ENCODE data around the gene RGCC.

The RGCC gene

GRCh38 chr13:41492432-41493260 lies 35.3 kb downstream of the RGCC start:
- H3K27me3 ChIP-seq (ENCODE audit: control insufficient read depth in 1 of 2, insufficient read depth in 2 of 2, low read length in 2 of 2) = no peaks in the 10 kb centered on the region
- no peaks in the 10 kb centered on the region for H3K36me3 ChIP-seq (ENCODE audit: insufficient read depth, low read length)
- no peak overlapping the region for H3K27ac ChIP-seq (ENCODE audit: low read depth, low read length)
- H3K9me3 ChIP-seq (ENCODE audit: low read length) = no peaks in the 10 kb centered on the region
- no peak overlapping the region for H3K9ac ChIP-seq (ENCODE audit: low read length)
- no peak overlapping the region for H3K4me3 ChIP-seq (ENCODE audit: low read depth in 1 of 2, low read length in 2 of 2)
- H3K4me1 ChIP-seq (ENCODE audit: insufficient read depth, low read length) = no peaks in the 10 kb centered on the region

GRCh38 chr13:41494202-41494601 lies 36.9 kb downstream of the RGCC start:
- Histone ChIP-seq H3K4me3 (ENCODE audit: low read depth in 1 of 2, low read length in 2 of 2) (no peak overlapping the region), H3K27ac (ENCODE audit: low read depth, low read length) (no peak overlapping the region), H3K27me3 (ENCODE audit: control insufficient read depth in 1 of 2, insufficient read depth in 2 of 2, low read length in 2 of 2) (no peaks in the 10 kb centered on the region), H3K36me3 (ENCODE audit: insufficient read depth, low read length) (no peaks in the 10 kb centered on the region), H3K9ac (ENCODE audit: low read length) (no peak overlapping the region), H3K4me1 (ENCODE audit: insufficient read depth, low read length) (no peaks in the 10 kb centered on the region), H3K9me3 (ENCODE audit: low read length) (no peaks in the 10 kb centered on the region)

GRCh38 chr13:41495044-41495443 lies 37.7 kb downstream of the RGCC start:
- H3K27me3 ChIP-seq (ENCODE audit: control insufficient read depth in 1 of 2, insufficient read depth in 2 of 2, low read length in 2 of 2) = no peaks in the 10 kb centered on the region
- no peaks in the 10 kb centered on the region for H3K9me3 ChIP-seq (ENCODE audit: low read length)
- H3K36me3 ChIP-seq (ENCODE audit: insufficient read depth, low read length) = no peaks in the 10 kb centered on the region
- no peak overlapping the region for H3K9ac ChIP-seq (ENCODE audit: low read length)
- H3K27ac ChIP-seq (ENCODE audit: low read depth, low read length) = no peak overlapping the region
- no peaks in the 10 kb centered on the region for H3K4me1 ChIP-seq (ENCODE audit: insufficient read depth, low read length)
- no peak overlapping the region for H3K4me3 ChIP-seq (ENCODE audit: low read depth in 1 of 2, low read length in 2 of 2)

- H3K4me1 ChIP-seq (ENCODE audit: insufficient read depth, low read length) = no peaks in the 10 kb centered on the region
- no peak overlapping the region for H3K27ac ChIP-seq (ENCODE audit: low read depth, low read length)
- H3K27me3 ChIP-seq (ENCODE audit: control insufficient read depth in 1 of 2, insufficient read depth in 2 of 2, low read length in 2 of 2) = no peaks in the 10 kb centered on the region
- H3K4me3 ChIP-seq (ENCODE audit: low read depth in 1 of 2, low read length in 2 of 2) = no peak overlapping the region
- H3K36me3 ChIP-seq (ENCODE audit: insufficient read depth, low read length) = no peaks in the 10 kb centered on the region
- no peaks in the 10 kb centered on the region for H3K9me3 ChIP-seq (ENCODE audit: low read length)
- no peak overlapping the region for H3K9ac ChIP-seq (ENCODE audit: low read length)
Measured at GRCh38 chr13:41496420-41497234, 39.3 kb downstream of the RGCC start.

GRCh38 chr13:41497436-41497835 lies 40.1 kb downstream of the RGCC start:
- H3K4me1 ChIP-seq (ENCODE audit: insufficient read depth, low read length) = no peaks in the 10 kb centered on the region
- H3K27ac ChIP-seq (ENCODE audit: low read depth, low read length) = no peak overlapping the region

GRCh38 chr13:41499452-41499851 lies 42.1 kb downstream of the RGCC start:
- Histone ChIP-seq H3K27me3 (ENCODE audit: control insufficient read depth in 1 of 2, insufficient read depth in 2 of 2, low read length in 2 of 2) (no peaks in the 10 kb centered on the region), H3K27ac (ENCODE audit: low read depth, low read length) (no peak overlapping the region), H3K4me1 (ENCODE audit: insufficient read depth, low read length) (no peaks in the 10 kb centered on the region), H3K9ac (ENCODE audit: low read length) (no peak overlapping the region), H3K36me3 (ENCODE audit: insufficient read depth, low read length) (no peaks in the 10 kb centered on the region), H3K9me3 (ENCODE audit: low read length) (no peaks in the 10 kb centered on the region), H3K4me3 (ENCODE audit: low read depth in 1 of 2, low read length in 2 of 2) (no peak overlapping the region)

More at GRCh38 chr13:41497436-41497835, 40.1 kb downstream of the RGCC start:
- H3K36me3 ChIP-seq (ENCODE audit: insufficient read depth, low read length) = no peaks in the 10 kb centered on the region
- no peaks in the 10 kb centered on the region for H3K27me3 ChIP-seq (ENCODE audit: control insufficient read depth in 1 of 2, insufficient read depth in 2 of 2, low read length in 2 of 2)
- no peak overlapping the region for H3K4me3 ChIP-seq (ENCODE audit: low read depth in 1 of 2, low read length in 2 of 2)
- H3K9me3 ChIP-seq (ENCODE audit: low read length) = no peaks in the 10 kb centered on the region
- H3K9ac ChIP-seq (ENCODE audit: low read length) = no peak overlapping the region

- Histone ChIP-seq H3K9ac (ENCODE audit: low read length) (no peak overlapping the region), H3K27ac (ENCODE audit: low read depth, low read length) (no peak overlapping the region), H3K4me1 (ENCODE audit: insufficient read depth, low read length) (no peaks in the 10 kb centered on the region), H3K4me3 (ENCODE audit: low read depth in 1 of 2, low read length in 2 of 2) (no peak overlapping the region), H3K36me3 (ENCODE audit: insufficient read depth, low read length) (no peaks in the 10 kb centered on the region), H3K9me3 (ENCODE audit: low read length) (no peaks in the 10 kb centered on the region), H3K27me3 (ENCODE audit: control insufficient read depth in 1 of 2, insufficient read depth in 2 of 2, low read length in 2 of 2) (no peaks in the 10 kb centered on the region)
Measured at GRCh38 chr13:41500511-41500910, 43.2 kb downstream of the RGCC start.

GRCh38 chr13:41501281-41501680 lies 43.9 kb downstream of the RGCC start:
- Histone ChIP-seq H3K4me1 (ENCODE audit: insufficient read depth, low read length) (no peaks in the 10 kb centered on the region), H3K27me3 (ENCODE audit: control insufficient read depth in 1 of 2, insufficient read depth in 2 of 2, low read length in 2 of 2) (no peaks in the 10 kb centered on the region), H3K27ac (ENCODE audit: low read depth, low read length) (no peak overlapping the region), H3K4me3 (ENCODE audit: low read depth in 1 of 2, low read length in 2 of 2) (no peak overlapping the region), H3K9me3 (ENCODE audit: low read length) (no peaks in the 10 kb centered on the region), H3K9ac (ENCODE audit: low read length) (no peak overlapping the region), H3K36me3 (ENCODE audit: insufficient read depth, low read length) (no peaks in the 10 kb centered on the region)

GRCh38 chr13:41502031-41502430 lies 44.7 kb downstream of the RGCC start:
- H3K9ac ChIP-seq (ENCODE audit: low read length) = no peak overlapping the region
- H3K36me3 ChIP-seq (ENCODE audit: insufficient read depth, low read length) = no peaks in the 10 kb centered on the region
- no peaks in the 10 kb centered on the region for H3K4me1 ChIP-seq (ENCODE audit: insufficient read depth, low read length)
- H3K9me3 ChIP-seq (ENCODE audit: low read length) = no peaks in the 10 kb centered on the region
- H3K27me3 ChIP-seq (ENCODE audit: control insufficient read depth in 1 of 2, insufficient read depth in 2 of 2, low read length in 2 of 2) = no peaks in the 10 kb centered on the region
- H3K27ac ChIP-seq (ENCODE audit: low read depth, low read length) = no peak overlapping the region
- H3K4me3 ChIP-seq (ENCODE audit: low read depth in 1 of 2, low read length in 2 of 2) = no peak overlapping the region

GRCh38 chr13:41502673-41503072 lies 45.3 kb downstream of the RGCC start:
- no peaks in the 10 kb centered on the region for H3K27me3 ChIP-seq (ENCODE audit: control insufficient read depth in 1 of 2, insufficient read depth in 2 of 2, low read length in 2 of 2)
- no peaks in the 10 kb centered on the region for H3K4me1 ChIP-seq (ENCODE audit: insufficient read depth, low read length)
- no peaks in the 10 kb centered on the region for H3K9me3 ChIP-seq (ENCODE audit: low read length)
- no peak overlapping the region for H3K4me3 ChIP-seq (ENCODE audit: low read depth in 1 of 2, low read length in 2 of 2)
- no peaks in the 10 kb centered on the region for H3K36me3 ChIP-seq (ENCODE audit: insufficient read depth, low read length)
- no peak overlapping the region for H3K27ac ChIP-seq (ENCODE audit: low read depth, low read length)
- H3K9ac ChIP-seq (ENCODE audit: low read length) = no peak overlapping the region

GRCh38 chr13:41503356-41503755 lies 46.0 kb downstream of the RGCC start:
- H3K36me3 ChIP-seq (ENCODE audit: insufficient read depth, low read length) = no peaks in the 10 kb centered on the region

More at GRCh38 chr13:41503356-41503755, 46.0 kb downstream of the RGCC start:
- H3K27me3 ChIP-seq (ENCODE audit: control insufficient read depth in 1 of 2, insufficient read depth in 2 of 2, low read length in 2 of 2) = no peaks in the 10 kb centered on the region
- H3K9ac ChIP-seq (ENCODE audit: low read length) = no peak overlapping the region
- H3K4me1 ChIP-seq (ENCODE audit: insufficient read depth, low read length) = no peaks in the 10 kb centered on the region
- no peak overlapping the region for H3K4me3 ChIP-seq (ENCODE audit: low read depth in 1 of 2, low read length in 2 of 2)
- no peaks in the 10 kb centered on the region for H3K9me3 ChIP-seq (ENCODE audit: low read length)
- no peak overlapping the region for H3K27ac ChIP-seq (ENCODE audit: low read depth, low read length)
